SH-SY5Y (cell line): ENCODE results near the gene CGNL1.

ENCODE experiments used
- GATA2 ChIP-seq: IDR thresholded peaks from 2 replicates; pipeline ENCODE4 v1.6.1; 2011; ENCODE audit warnings: mild to moderate bottlenecking, low read depth, low read length
- GATA3 ChIP-seq: IDR thresholded peaks from 2 replicates; pipeline ENCODE4 v1.6.1; 2011; ENCODE audit warnings: low read depth, mild to moderate bottlenecking, low read length, moderate library complexity

DNA sequence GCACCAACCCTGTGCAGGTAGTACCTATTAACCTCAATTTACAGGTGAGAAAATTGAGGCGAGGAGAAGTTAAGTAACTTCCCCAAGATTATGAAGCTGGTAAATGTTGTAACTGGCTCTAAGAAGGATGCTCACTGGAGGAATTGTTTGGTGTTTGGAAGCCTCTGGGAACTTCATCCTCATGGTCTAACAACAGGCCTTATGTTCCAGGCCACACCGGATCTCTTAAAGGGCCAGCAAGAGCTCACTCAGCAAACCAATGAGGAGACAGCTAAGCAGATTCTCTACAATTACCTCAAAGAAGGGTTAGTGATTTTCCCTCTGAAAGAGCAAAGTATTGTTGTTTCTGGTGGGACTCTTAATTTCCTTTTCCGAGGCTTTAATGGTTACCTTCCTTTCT, 63.9 kb downstream of the CGNL1 start:
- TF ChIP-seq GATA2 (no peak), GATA3 (no peak)
